CD14-positive monocyte (primary cell): Measurements from ENCODE around the gene SAP30L. TPM values are rescaled to one million over a fixed set of nuclear protein-coding genes. Genes with fewer than 3 reads are reported as not detected.

Experiments
- DNase-seq, 3 donors: peaks; one replicate each; pipeline ENCODE4 v3.0.0-alpha.2; 2011 to 2022
- H2AFZ ChIP-seq: 2 replicates; pipeline ENCODE4 v1.6.0; 2012; ENCODE audit warnings: mild to moderate bottlenecking, low read depth, low read length, inconsistent platforms; ENCODE audit not compliant: insufficient read depth, poor library complexity, severe bottlenecking
- H3K27ac ChIP-seq, 2 donors: 1 replicate in 1 of 2; 2 replicates in 1 of 2; pipeline ENCODE4 v1.5.1; 2012 to 2013; ENCODE audit warnings: low read length in 2 of 2, control low read depth in 1 of 2, inconsistent platforms in 1 of 2, low read depth in 1 of 2, mild to moderate bottlenecking in 1 of 2
- H3K27me3 ChIP-seq, 2 donors: one replicate each; pipeline versions ENCODE4 v1.6.0 to v1.6.1; 2011 to 2013; ENCODE audit warnings: low read length in 2 of 2; ENCODE audit not compliant: control insufficient read depth in 2 of 2, insufficient read depth in 2 of 2
- H3K36me3 ChIP-seq, 2 donors: replicated peaks in 1 of 2; 1 replicate in 1 of 2; 2 replicates in 1 of 2; pipeline versions ENCODE4 v1.5.1 to v1.6.1; 2012 to 2013; ENCODE audit warnings: low read length in 2 of 2, control low read depth in 1 of 2, inconsistent platforms in 1 of 2, mild to moderate bottlenecking in 1 of 2; ENCODE audit not compliant: insufficient read depth in 2 of 2, control insufficient read depth in 1 of 2
- H3K4me1 ChIP-seq, 2 donors: 1 replicate in 1 of 2; 2 replicates in 1 of 2; pipeline versions ENCODE4 v1.5.1 to v1.6.1; 2012 to 2013; ENCODE audit warnings: low read length in 2 of 2, control low read depth in 1 of 2, inconsistent platforms in 1 of 2, mild to moderate bottlenecking in 1 of 2, moderate library complexity in 1 of 2; ENCODE audit not compliant: insufficient read depth in 2 of 2, control insufficient read depth in 1 of 2
- H3K4me2 ChIP-seq: replicated peaks from 2 replicates; pipeline ENCODE3; 2012; ENCODE audit warnings: low read length, moderate library complexity, mild to moderate bottlenecking; ENCODE audit not compliant: poor library complexity, severe bottlenecking; ENCODE audit errors: extremely low read depth
- H3K4me3 ChIP-seq, 3 experiments: fragments of 200-600 bp in 1 of 3; sonication (generic) in 1 of 3; replicated peaks in 1 of 3; 1 replicate in 2 of 3; 2 replicates in 1 of 3; pipeline ENCODE4 v1.5.1; 2011 to 2013; ENCODE audit warnings: low read length in 3 of 3, mild to moderate bottlenecking in 3 of 3, control low read depth in 2 of 3, low read depth in 2 of 3, inconsistent platforms in 1 of 3, moderate library complexity in 1 of 3
- H3K79me2 ChIP-seq: 2 replicates; pipeline ENCODE4 v1.6.0; 2012; ENCODE audit warnings: mild to moderate bottlenecking, control low read depth, inconsistent platforms, low read length, moderate library complexity; ENCODE audit not compliant: insufficient read depth
- H3K9ac ChIP-seq: 2 replicates; pipeline ENCODE4 v1.6.0; 2017; ENCODE audit warnings: low read length, mild to moderate bottlenecking; ENCODE audit not compliant: insufficient read depth, poor library complexity, severe bottlenecking
- H3K9me3 ChIP-seq, 2 donors: replicated peaks in 1 of 2; 1 replicate in 1 of 2; 2 replicates in 1 of 2; pipeline versions ENCODE4 v1.5.1 to v1.6.1; 2012 to 2013; ENCODE audit warnings: low read length in 2 of 2, control low read depth in 1 of 2; ENCODE audit not compliant: control insufficient read depth in 1 of 2, insufficient read depth in 1 of 2
- H4K20me1 ChIP-seq: 2 replicates; pipeline ENCODE4 v1.6.0; 2012; ENCODE audit warnings: mild to moderate bottlenecking, low read length, control low read depth, moderate library complexity; ENCODE audit not compliant: insufficient read depth
- H3K27ac Mint-ChIP-seq, 7 donors: one replicate each; pipeline ENCODE4 v1.8.0; 2020; ENCODE audit warnings: mild to moderate bottlenecking in 7 of 7, mixed read lengths in 7 of 7, moderate library complexity in 6 of 7, inconsistent platforms in 2 of 7
- H3K27me3 Mint-ChIP-seq, 3 donors: one replicate each; pipeline ENCODE4 v1.8.0; 2021 to 2022; ENCODE audit warnings: low read depth in 3 of 3, mild to moderate bottlenecking in 3 of 3, mixed read lengths in 3 of 3, moderate library complexity in 3 of 3, inconsistent platforms in 1 of 3
- H3K36me3 Mint-ChIP-seq, 2 donors: one replicate each; pipeline ENCODE4 v1.8.0; 2020; ENCODE audit warnings: mixed read lengths in 2 of 2, inconsistent platforms in 1 of 2, mild to moderate bottlenecking in 1 of 2
- H3K4me1 Mint-ChIP-seq: one replicate; pipeline ENCODE4 v1.8.0; 2020; ENCODE audit warnings: mild to moderate bottlenecking, mixed read lengths
- H3K4me3 Mint-ChIP-seq, 2 donors: one replicate each; pipeline ENCODE4 v1.8.0; 2020; ENCODE audit warnings: mild to moderate bottlenecking in 2 of 2, mixed read lengths in 2 of 2, moderate library complexity in 1 of 2
- H3K9me3 Mint-ChIP-seq, 7 donors: one replicate each; pipeline ENCODE4 v1.8.0; 2020 to 2022; ENCODE audit warnings: mixed read lengths in 7 of 7, mild to moderate bottlenecking in 6 of 7, moderate library complexity in 6 of 7, inconsistent platforms in 2 of 7
- WGBS: methylation state at CpG from one replicate; pipeline ENCODE4 v1.1.5; 2013; ENCODE audit warnings: missing lambda C conversion rate; ENCODE audit not compliant: insufficient coverage; 5-methylcytosine and 5-hydroxymethylcytosine counted together
- intact Hi-C, 2 donors: fragments of 100-400 bp; cut with micrococcal nuclease; formaldehyde crosslinking; loops; one replicate each; pipeline versions ENCODE4 v1.15.0 to v1.15.1; 2023
- polyA plus RNA-seq, 3 donors: library from polyadenylated mRNA; depleted of rRNA in 1 of 3; unstranded in 2 of 3; stranded (reverse) in 1 of 3; fragments of 300-500 nt in 2 of 3; fragments of >200 nt in 1 of 3; fragmentation: Illumina TruSeq in 2 of 3; gene quantifications; 1 replicate in 2 of 3; 2 replicates in 1 of 3; pipeline ENCODE4 v1.2.3, GENCODE V29; 2012 to 2021
- TF ChIP-seq, protein P1 (sequence below): fragments of 200-600 bp; IDR thresholded peaks from one replicate; pipeline ENCODE4 v1.8.0; 2022; ENCODE audit warnings: antibody characterized with exemption, mild to moderate bottlenecking

The SAP30L gene
- polyA plus RNA-seq, 3 donors = 21.1 to 36.1 (median 29.4) TPM

- H3K27me3 ChIP-seq = peaks cover 0 to 2% of the 10 kb centered on the region in 2 donors
- no peaks in the 10 kb centered on the region for H3K79me2 ChIP-seq
- Mint-ChIP-seq H3K27ac (no peak overlapping the region), H3K9me3 (no peaks in the 10 kb centered on the region), H3K36me3 (peaks cover 10 to 22% of the 10 kb centered on the region in 2 donors), H3K4me1 (peaks cover 8% of the 10 kb centered on the region), H3K27me3 (peaks cover 1 to 5% (median 5%) of the 10 kb centered on the region in 3 donors), H3K4me3 (no peak overlapping the region)
- no peak for DNase-seq
- H3K4me3 ChIP-seq = no peak overlapping the region
- H3K4me1 ChIP-seq = peaks cover 8% of the 10 kb centered on the region in 2 donors
- no peaks in the 10 kb centered on the region for H3K9me3 ChIP-seq
- intact Hi-C loops = loop anchor here (5.0 to 10.0 kb wide), 2 partner anchors 330 to 428 kb away; no protein-coding TSS in a partner anchor
- no peak overlapping the region for H3K4me2 ChIP-seq
- H2AFZ ChIP-seq = no peak overlapping the region
- TF ChIP-seq, protein P1, sequence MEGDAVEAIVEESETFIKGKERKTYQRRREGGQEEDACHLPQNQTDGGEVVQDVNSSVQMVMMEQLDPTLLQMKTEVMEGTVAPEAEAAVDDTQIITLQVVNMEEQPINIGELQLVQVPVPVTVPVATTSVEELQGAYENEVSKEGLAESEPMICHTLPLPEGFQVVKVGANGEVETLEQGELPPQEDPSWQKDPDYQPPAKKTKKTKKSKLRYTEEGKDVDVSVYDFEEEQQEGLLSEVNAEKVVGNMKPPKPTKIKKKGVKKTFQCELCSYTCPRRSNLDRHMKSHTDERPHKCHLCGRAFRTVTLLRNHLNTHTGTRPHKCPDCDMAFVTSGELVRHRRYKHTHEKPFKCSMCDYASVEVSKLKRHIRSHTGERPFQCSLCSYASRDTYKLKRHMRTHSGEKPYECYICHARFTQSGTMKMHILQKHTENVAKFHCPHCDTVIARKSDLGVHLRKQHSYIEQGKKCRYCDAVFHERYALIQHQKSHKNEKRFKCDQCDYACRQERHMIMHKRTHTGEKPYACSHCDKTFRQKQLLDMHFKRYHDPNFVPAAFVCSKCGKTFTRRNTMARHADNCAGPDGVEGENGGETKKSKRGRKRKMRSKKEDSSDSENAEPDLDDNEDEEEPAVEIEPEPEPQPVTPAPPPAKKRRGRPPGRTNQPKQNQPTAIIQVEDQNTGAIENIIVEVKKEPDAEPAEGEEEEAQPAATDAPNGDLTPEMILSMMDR = no peak
- peaks cover 0 to 4% of the 10 kb centered on the region in 2 donors for H3K36me3 ChIP-seq
- H3K9ac ChIP-seq = no peak overlapping the region
- no peaks in the 10 kb centered on the region for H4K20me1 ChIP-seq
- 92% methylated on average over 8 of the region's 10 CpGs for WGBS
- no peak overlapping the region for H3K27ac ChIP-seq
These were observed 43.2 kb upstream of the SAP30L start for GRCh38 chr5:154402611-154403010.

DNA sequence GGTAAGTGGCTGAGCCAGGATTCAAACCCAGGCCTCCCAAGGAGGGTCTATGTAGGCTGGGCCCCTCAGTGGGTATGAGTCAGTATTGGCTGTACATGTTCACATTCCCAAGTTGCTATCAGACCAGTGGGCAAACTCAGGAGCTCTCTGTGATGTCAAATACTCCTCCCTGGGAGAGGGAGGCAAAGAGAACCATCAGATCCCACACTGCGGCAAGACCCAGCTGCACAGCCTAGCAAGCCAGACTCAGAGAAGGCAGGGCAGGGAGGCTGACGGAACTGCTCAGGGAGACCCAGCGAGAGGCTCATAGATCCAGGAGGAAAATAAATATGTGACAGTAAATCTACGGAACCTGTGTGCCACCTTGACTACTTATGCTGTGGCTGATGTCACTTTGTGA is 42.6 kb upstream of the SAP30L start:
- Mint-ChIP-seq H3K36me3 (peaks cover 10 to 25% of the 10 kb centered on the region in 2 donors), H3K9me3 (no peaks in the 10 kb centered on the region), H3K27ac (no peak overlapping the region), H3K4me1 (peaks cover 8% of the 10 kb centered on the region), H3K4me3 (no peak overlapping the region), H3K27me3 (peaks cover 1 to 5% (median 5%) of the 10 kb centered on the region in 3 donors)
- H3K4me1 ChIP-seq = peaks cover 8% of the 10 kb centered on the region in 2 donors
- peaks cover 0 to 2% of the 10 kb centered on the region in 2 donors for H3K27me3 ChIP-seq
- H3K79me2 ChIP-seq = no peaks in the 10 kb centered on the region
- H4K20me1 ChIP-seq = no peaks in the 10 kb centered on the region
- no peak overlapping the region for H2AFZ ChIP-seq
- no peak overlapping the region for H3K4me2 ChIP-seq
- peaks cover 0 to 4% of the 10 kb centered on the region in 2 donors for H3K36me3 ChIP-seq
- H3K9ac ChIP-seq = no peak overlapping the region
- H3K9me3 ChIP-seq = no peaks in the 10 kb centered on the region
- TF ChIP-seq, protein P1 = no peak
- H3K27ac ChIP-seq = no peak overlapping the region
- 100% methylated on average over 3 of the region's 4 CpGs for WGBS
- no peak for DNase-seq
- intact Hi-C loops = loop anchor here (5.0 to 10.0 kb wide), 2 partner anchors 331 to 428 kb away; no protein-coding TSS in a partner anchor
- no peak overlapping the region for H3K4me3 ChIP-seq
